ENCODE results near the gene CENPS. TPM values are rescaled to one million over a fixed set of nuclear protein-coding genes. Genes with fewer than 3 reads are reported as not detected.
A peak's percentile ranks its signal among the peaks of the same experiment; 100 is the strongest.

CENPS gene
- total and polyA plus RNA-seq, 9 of the 15 experiments (the other 6 are each of a cell fraction or from before 2014, with no cell fraction given), result 10.2 to 36.0 (median 26.0) TPM

DNA sequence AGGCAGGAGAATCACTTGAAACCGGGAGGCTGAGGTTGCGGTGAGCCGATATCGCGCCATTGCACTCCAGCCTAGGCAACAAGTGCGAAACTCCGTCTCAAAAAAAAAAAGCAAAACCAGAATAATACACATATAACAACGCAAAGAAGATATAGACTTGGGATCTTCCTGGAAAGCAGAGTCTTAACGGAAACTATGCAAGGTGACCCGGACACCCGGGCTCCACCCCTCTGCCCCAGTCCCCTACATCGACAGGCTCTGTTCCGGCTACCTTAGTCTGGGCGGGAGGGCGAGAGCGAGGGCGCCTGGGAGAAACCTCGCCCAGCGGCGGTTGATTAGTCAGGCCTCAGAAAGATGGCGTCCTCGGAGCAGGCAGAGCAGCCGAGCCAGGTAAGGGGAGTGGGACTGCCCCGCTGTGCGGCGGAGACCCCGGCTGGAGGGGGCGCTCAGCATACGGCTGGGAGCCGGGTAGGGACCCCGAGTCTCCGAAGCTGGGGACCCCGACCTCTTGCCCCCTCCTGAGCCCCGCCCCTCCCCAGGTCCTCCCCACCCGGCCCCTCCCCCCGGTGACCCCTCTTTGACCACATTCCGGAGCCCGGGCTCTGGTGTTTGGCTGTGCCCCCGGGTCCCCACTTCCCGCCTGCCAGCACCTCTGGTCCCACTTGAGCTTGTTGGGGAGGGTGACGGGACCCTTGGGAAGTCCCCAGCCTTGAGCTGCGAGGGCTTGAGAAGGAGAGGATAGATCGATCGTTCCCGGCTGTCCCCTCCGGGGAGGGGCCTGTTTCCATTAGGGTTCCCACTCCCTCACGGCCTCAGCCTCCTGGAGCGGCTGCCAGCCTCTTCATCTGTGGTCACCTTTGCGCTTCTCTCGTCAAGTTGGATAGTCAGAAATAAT is 44.6 kb downstream of the CENPS start, which contains the start of gene PEX14 (continued):
- TF ChIP-seq ZNF740 (CRISPR knock-in tag; IDR thresholded peaks at IDR 0.05) (no peak), ZNF740 (tag; IDR thresholded peaks at IDR 0.05) (peak in 1 of 2 experiments; percentile 53; a peak in 1 of 4 replicates), ZNF224 (CRISPR knock-in tag; IDR thresholded peaks at IDR 0.05) (no peak), NRF1 (conservative IDR thresholded peaks at IDR 0.05 in 1 of 2, IDR thresholded peaks at IDR 0.05 in 1 of 2) (peak; percentile 29 to 45; a peak in 1 of 4 replicates), ZBTB7A (IDR thresholded peaks at IDR 0.05; ENCODE audit: borderline replicate concordance, control insufficient read depth, low read depth, low read length) (peak; percentile 92), ZFP30 (CRISPR knock-in tag; IDR thresholded peaks at IDR 0.05; ENCODE audit: borderline replicate concordance) (no peak), MAFK (IDR thresholded peaks at IDR 0.05; ENCODE audit: low read length) (no peak), TAF7 (tag; IDR thresholded peaks at IDR 0.05) (peak; percentile 85), CHD2 (IDR thresholded peaks at IDR 0.05; ENCODE audit: low read depth, low read length) (peak; percentile 52), TBL1XR1 (IDR thresholded peaks at IDR 0.05; ENCODE audit: low read length in 2 of 2) (peak; percentile 61 to 77; a peak in 2 of 4 replicates)
- TF ChIP-seq, protein P1, sequence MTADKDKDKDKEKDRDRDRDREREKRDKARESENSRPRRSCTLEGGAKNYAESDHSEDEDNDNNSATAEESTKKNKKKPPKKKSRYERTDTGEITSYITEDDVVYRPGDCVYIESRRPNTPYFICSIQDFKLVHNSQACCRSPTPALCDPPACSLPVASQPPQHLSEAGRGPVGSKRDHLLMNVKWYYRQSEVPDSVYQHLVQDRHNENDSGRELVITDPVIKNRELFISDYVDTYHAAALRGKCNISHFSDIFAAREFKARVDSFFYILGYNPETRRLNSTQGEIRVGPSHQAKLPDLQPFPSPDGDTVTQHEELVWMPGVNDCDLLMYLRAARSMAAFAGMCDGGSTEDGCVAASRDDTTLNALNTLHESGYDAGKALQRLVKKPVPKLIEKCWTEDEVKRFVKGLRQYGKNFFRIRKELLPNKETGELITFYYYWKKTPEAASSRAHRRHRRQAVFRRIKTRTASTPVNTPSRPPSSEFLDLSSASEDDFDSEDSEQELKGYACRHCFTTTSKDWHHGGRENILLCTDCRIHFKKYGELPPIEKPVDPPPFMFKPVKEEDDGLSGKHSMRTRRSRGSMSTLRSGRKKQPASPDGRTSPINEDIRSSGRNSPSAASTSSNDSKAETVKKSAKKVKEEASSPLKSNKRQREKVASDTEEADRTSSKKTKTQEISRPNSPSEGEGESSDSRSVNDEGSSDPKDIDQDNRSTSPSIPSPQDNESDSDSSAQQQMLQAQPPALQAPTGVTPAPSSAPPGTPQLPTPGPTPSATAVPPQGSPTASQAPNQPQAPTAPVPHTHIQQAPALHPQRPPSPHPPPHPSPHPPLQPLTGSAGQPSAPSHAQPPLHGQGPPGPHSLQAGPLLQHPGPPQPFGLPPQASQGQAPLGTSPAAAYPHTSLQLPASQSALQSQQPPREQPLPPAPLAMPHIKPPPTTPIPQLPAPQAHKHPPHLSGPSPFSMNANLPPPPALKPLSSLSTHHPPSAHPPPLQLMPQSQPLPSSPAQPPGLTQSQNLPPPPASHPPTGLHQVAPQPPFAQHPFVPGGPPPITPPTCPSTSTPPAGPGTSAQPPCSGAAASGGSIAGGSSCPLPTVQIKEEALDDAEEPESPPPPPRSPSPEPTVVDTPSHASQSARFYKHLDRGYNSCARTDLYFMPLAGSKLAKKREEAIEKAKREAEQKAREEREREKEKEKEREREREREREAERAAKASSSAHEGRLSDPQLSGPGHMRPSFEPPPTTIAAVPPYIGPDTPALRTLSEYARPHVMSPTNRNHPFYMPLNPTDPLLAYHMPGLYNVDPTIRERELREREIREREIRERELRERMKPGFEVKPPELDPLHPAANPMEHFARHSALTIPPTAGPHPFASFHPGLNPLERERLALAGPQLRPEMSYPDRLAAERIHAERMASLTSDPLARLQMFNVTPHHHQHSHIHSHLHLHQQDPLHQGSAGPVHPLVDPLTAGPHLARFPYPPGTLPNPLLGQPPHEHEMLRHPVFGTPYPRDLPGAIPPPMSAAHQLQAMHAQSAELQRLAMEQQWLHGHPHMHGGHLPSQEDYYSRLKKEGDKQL (CRISPR knock-in tag; IDR thresholded peaks at IDR 0.05; ENCODE audit: borderline replicate concordance), result no peak
- TF ChIP-seq, protein P2, sequence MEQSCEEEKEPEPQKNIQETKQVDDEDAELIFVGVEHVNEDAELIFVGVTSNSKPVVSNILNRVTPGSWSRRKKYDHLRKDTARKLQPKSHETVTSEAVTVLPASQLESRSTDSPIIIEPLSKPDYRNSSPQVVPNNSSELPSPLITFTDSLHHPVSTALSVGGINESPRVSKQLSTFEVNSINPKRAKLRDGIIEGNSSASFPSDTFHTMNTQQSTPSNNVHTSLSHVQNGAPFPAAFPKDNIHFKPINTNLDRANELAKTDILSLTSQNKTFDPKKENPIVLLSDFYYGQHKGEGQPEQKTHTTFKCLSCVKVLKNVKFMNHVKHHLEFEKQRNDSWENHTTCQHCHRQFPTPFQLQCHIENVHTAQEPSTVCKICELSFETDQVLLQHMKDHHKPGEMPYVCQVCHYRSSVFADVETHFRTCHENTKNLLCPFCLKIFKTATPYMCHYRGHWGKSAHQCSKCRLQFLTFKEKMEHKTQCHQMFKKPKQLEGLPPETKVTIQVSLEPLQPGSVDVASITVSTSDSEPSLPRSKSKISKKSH (CRISPR knock-in tag; IDR thresholded peaks at IDR 0.05), result no peak
- TF ChIP-seq, protein P3, sequence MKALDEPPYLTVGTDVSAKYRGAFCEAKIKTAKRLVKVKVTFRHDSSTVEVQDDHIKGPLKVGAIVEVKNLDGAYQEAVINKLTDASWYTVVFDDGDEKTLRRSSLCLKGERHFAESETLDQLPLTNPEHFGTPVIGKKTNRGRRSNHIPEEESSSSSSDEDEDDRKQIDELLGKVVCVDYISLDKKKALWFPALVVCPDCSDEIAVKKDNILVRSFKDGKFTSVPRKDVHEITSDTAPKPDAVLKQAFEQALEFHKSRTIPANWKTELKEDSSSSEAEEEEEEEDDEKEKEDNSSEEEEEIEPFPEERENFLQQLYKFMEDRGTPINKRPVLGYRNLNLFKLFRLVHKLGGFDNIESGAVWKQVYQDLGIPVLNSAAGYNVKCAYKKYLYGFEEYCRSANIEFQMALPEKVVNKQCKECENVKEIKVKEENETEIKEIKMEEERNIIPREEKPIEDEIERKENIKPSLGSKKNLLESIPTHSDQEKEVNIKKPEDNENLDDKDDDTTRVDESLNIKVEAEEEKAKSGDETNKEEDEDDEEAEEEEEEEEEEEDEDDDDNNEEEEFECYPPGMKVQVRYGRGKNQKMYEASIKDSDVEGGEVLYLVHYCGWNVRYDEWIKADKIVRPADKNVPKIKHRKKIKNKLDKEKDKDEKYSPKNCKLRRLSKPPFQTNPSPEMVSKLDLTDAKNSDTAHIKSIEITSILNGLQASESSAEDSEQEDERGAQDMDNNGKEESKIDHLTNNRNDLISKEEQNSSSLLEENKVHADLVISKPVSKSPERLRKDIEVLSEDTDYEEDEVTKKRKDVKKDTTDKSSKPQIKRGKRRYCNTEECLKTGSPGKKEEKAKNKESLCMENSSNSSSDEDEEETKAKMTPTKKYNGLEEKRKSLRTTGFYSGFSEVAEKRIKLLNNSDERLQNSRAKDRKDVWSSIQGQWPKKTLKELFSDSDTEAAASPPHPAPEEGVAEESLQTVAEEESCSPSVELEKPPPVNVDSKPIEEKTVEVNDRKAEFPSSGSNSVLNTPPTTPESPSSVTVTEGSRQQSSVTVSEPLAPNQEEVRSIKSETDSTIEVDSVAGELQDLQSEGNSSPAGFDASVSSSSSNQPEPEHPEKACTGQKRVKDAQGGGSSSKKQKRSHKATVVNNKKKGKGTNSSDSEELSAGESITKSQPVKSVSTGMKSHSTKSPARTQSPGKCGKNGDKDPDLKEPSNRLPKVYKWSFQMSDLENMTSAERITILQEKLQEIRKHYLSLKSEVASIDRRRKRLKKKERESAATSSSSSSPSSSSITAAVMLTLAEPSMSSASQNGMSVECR (CRISPR knock-in tag; IDR thresholded peaks at IDR 0.05), result peak; percentile 52; the same call in 1 of the 2 replicates

Measured in K562 (cell line).